ENCODE results near the gene BCL2L13.
"Not testable (repeated sequence)": the region's sequence is repeated elsewhere in the genome, so short reads cannot be mapped to it uniquely, and the experiment has no call there.

Gene BCL2L13

GRCh38 chr22:17753401-17753989, 114.9 kb downstream of the BCL2L13 start:
- DNase-seq (ENCODE audit: low read depth in 2 of 2, low spot score in 1 of 2): no peak

DNA sequence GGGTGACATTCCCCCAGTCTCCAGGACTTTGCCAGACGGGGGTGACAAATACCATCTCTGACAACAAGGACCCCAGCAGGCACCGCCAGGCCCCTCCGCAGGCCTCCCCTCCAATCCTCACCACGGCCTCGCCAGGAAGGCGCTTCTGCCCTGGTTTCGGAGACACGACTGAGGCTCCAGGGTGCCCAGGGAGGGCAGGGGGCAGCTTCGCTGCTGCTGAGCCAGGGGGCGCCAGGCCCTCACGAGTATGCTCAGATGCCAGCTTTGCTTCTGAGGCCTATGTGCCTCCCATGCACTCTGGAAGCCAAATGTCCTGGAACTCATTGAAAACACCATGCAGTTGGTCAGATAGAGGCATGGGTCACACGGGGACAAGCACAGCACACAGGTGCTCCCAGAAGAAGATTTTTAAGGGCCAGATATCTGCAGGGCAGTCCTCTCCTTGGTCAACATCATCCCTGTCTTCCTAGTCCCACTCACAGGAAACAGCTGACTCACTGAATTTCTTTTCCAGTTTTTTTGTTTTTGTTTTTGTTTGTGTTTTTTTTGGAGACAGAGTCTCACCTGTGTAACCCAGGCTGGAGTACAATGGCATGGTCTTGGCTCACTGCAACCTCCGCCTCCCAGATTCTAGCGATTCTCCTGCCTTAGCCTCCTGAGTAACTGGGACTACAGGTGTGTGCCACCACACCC, 115.8 kb downstream of the BCL2L13 start:
- DNase-seq (ENCODE audit: low read depth in 2 of 2, low spot score in 1 of 2): no peak

DNA sequence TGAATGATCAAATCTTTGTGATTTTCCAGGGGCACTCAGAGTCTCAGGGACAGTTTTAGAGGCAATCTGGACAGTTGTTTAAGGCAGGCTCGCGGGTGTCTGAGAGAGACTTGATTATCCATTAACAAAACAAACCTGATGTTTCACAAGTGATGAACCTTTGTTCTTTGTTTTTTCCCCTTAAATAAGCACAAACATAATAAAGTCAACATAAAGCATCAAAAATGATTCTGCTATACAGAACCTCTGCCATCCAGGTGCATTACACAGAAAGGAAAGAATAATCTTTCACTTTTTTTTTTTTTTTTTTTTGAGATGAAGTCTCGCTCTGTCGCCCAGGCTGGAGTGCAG, 122.6 kb downstream of the BCL2L13 start:
- no peak for DNase-seq (ENCODE audit: low read depth in 2 of 2, low spot score in 1 of 2)

GRCh38 chr22:17763442-17763841, 124.9 kb downstream of the BCL2L13 start:
- DNase-seq (ENCODE audit: low read depth in 2 of 2, low spot score in 1 of 2): not testable (repeated sequence)

- no peak for DNase-seq (ENCODE audit: low read depth in 2 of 2, low spot score in 1 of 2)
Measured at GRCh38 chr22:17764036-17764435, 125.5 kb downstream of the BCL2L13 start.

DNA sequence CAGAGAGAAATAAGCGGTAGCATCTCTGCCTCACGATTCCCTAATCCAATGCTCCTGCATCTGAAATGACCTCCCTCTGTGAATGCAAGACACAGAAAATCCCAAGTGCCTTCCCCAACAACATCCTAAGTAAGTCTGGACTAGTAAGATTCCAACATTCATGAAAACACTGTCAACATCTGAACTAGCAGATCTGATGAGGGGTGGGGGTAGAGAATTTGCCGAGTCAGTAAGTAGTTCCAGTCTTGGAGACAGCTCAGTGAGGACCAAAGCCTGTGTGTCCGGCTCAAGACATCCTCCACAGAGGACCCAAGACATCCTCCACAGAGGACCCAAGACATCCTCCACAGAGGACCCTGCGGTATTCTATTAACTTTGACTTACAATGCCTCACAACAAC, 126.3 kb downstream of the BCL2L13 start:
- DNase-seq (ENCODE audit: low read depth in 2 of 2, low spot score in 1 of 2): not testable (repeated sequence)

GRCh38 chr22:17767233-17768065, 128.9 kb downstream of the BCL2L13 start:
- no peak for DNase-seq (ENCODE audit: low read depth in 2 of 2, low spot score in 1 of 2)

DNA sequence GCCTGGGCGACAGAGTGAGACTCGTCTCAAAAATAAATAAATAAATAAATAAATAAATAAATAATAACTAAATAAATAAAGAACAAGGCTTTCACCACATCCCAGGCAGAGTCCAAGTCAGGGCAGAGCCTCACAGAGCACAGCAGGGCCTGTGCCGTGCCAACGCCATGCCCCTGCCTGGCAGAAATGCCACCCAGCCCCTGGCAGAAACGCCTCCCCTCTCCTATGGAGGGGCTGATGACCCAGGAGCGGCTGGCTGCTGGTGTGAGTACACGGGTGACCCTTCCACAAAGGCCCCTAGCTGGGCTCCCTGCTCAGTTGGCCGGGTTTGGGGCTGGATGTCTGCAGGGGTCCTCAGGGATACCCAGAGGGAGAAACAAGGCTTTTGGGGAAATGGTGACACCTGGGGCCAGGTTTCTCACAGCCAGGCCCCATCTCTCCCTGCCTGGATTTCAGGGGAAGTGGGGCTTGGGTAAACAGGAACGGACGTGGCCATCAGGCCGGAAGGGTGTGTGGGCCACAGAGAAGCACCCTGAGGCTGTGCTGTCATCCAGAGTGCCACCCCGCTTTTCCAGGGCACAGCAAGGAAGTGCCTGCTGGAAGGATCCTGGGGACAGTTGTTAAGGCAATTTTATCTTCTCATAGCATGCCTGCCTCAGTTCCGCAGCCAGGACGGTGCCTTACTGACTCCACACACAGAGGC, 130.6 kb downstream of the BCL2L13 start:
- no peak for DNase-seq (ENCODE audit: low read depth in 2 of 2, low spot score in 1 of 2)

DNA sequence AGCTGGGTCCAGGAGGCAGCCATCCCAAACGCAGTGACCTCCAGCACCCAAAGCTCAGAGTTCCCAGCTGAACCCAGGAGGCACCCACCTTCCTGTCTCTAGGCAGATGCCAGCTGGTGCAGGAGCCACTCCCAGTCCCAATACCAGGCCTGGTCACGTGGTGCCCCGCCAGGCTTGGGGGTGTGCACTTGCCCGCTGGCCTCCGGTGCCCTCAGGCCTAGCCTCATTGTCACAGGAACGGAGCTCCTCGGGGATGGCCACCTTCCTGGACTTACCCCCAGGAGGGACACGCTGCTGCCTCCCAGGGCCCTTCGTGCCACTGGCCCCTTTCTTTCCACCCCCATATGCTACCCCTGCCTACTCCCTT, 131.1 kb downstream of the BCL2L13 start:
- DNase-seq (ENCODE audit: low read depth in 2 of 2, low spot score in 1 of 2): no peak

GRCh38 chr22:17770180-17771077, 131.9 kb downstream of the BCL2L13 start:
- no peak for DNase-seq (ENCODE audit: low read depth in 2 of 2, low spot score in 1 of 2)

DNA sequence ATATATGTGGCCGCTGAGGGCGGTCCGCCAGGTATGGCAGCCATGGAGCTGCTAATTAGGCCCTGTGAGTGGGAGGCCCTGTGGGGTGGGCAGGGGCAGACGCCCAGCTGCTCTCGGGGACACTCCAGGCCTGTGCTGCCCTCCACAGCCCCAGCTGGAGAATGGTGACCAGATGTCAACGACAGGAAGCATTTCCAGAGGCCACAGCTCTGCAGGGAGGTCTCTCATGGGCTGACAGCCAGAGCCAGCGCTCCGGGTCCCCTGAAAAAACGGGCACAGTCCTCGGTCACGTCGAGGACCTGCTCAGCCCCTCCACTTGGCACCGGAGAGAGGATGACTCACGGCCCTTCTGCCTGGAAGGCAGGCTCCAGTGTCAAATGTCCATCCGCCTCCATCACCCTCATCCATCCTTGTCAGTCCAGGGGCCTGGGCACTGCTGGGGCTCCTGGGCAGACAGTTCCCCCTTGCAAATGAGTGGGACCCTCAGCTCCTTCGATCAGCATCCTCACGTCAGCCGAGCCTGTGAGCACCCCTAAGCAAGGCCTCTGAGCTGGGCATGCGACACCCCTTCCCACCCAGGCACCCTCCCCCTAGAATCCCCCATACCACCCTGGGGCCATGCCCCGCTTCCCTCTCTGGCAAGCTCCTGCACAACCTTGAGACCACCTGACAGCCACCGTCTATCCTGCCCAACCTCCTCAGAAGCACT, 133.8 kb downstream of the BCL2L13 start:
- no peak for DNase-seq (ENCODE audit: low read depth in 2 of 2, low spot score in 1 of 2)

- no peak for DNase-seq (ENCODE audit: low read depth in 2 of 2, low spot score in 1 of 2)
Measured at GRCh38 chr22:17772958-17773605, 134.5 kb downstream of the BCL2L13 start.

DNA sequence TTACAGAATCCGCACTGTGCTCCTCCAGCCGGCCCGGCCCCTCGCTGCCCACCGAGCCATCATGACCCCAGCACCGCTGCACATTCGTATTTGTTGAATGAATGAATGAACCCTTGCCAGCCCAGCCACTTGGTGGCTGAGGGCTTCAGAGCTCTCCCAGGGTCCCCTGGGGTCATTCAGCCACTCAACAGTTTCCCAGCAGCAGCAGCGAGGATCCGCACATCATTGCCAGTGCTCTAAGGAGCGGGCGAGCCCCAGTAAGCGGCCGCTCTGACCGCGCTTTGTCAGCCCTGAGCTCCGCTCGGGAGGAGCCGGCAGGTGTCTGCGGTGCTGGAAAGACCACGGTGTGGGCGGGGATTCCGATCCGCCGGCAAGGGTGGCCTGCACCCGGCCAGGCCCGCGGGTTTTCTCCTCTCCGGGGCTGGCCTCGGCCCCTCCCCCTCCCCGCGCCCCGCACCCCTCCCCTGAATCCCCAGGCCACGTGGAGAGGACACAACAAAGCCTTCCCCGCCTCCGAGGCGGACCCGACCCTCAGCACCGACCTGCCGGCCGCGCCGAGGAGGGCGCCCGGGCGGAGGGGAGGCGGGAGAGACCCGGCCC, 135.1 kb downstream of the BCL2L13 start:
- peak; percentile 33 to 57 for DNase-seq (ENCODE audit: low read depth in 2 of 2, low spot score in 1 of 2)

DNA sequence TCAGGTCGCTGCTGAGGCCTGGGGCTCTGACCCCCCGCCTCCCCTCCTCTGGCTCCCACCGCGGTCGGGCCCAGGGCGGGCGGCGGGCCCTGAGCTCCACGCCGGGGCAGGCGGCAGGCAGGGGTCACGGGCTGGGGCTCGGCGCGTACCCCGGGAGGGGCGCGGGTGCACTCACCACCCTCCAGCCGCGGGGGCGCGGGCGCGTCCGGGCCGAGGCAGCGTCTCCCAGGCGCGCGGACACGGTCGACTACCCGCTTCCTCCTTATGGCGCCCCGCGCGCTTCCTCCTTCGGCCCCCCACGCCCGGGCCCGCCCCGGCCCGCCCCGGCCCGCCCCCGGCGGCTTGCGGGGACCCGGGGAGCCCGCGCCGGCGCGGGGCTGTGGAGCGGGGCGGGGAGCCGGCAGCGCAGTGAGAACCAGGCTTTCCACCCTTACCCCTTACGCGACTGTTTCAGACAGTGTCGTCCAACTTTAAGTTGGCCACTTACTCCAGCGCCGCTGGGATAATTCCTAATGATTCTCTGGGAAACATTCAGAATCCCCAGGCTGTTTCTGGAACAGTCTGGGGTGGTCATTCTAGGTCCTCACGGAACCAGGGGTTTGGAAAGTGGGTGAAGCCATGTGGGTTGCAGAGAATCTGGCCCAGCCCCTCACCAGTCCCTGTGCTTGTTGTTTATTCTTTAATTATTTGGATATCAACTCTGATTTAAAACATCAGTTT, 135.8 kb downstream of the BCL2L13 start, which contains the start of gene BID:
Gene BID (minus strand): TSS at position 264 of the 720 bp plus-strand sequence. CDS start 24,353 bp downstream, outside the sequence.
- no peak for DNase-seq (ENCODE audit: low read depth in 2 of 2, low spot score in 1 of 2)

DNA sequence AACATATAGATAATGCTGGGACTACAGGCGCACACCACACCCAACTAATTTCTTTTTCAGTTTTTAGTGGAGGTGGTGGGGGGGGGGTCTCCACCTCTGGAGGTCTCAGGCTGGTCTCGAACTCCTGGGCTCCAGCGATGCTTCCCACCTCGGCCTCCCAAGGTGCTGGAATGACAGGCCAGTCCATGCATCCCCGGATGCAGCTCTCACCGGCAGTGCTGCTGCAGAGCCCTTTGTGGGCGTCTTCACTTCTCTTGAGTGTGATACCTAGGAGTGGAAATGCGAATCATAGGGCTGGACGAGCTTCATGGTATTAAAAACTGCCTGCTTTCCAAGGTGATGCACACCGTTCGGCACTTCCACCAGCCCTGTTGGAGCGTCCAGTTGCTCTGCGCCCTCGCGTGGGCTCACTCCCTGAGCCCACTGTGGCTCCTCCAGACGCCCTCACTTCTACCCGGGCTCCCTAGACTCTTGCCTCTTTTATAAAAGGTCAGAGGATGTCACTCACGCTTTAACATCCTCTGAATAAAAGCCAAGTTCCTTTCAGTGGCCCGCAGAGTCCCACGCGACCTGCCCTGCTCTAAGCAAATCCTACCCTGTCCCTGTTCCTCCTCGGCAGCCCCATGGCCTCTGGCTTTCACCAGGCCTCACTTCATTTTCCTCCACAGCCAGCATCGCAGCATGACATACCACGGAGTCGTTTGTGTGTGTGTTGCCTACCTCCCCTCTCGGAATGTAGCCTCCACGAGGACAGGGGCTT, 136.5 kb downstream of the BCL2L13 start:
- no peak for DNase-seq (ENCODE audit: low read depth in 2 of 2, low spot score in 1 of 2)

DNA sequence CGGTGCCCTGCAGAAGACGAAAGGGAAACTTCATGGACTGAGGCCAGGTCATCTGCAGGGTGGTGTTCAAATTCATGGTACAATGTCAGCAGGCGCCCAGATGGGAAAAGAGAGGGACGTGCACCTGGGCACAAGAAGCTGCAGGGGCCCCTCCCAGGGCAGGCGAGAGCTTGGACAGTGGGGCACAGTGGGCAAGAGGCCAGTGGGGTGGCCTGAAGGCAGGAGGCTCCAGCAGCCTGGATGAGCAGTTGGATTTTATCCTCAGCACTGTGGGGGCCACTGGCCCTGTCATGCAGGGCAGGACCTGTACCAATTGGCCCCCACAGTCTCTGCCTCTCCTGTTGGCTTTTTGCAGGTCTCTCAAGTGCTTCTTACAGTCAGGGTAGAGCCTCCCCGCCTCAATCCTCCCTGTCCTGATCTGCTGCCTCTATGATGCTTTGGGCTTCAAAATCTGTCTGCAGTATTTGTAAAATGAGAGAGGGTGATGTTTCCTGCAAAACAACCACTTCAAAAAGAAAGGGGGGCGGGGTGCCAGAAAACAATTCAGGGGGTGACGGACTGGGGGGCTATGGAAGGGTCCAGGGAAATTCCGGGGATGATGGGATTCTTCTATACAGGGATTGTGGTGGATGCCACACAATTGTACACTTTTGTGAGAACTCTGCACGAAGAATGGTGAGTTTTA, 137.4 kb downstream of the BCL2L13 start:
- no peak for DNase-seq (ENCODE audit: low read depth in 2 of 2, low spot score in 1 of 2)
